GDM1 (cell line): ENCODE data around the gene KCNJ18.
"Not testable (repeated sequence)": the region's sequence is repeated elsewhere in the genome, so short reads cannot be mapped to it uniquely, and the experiment has no call there.

ENCODE experiments used
- DNase-seq: peaks from one replicate; lab custom pipeline; 2025; lab: John Stamatoyannopoulos, UW

KCNJ18 gene

DNA sequence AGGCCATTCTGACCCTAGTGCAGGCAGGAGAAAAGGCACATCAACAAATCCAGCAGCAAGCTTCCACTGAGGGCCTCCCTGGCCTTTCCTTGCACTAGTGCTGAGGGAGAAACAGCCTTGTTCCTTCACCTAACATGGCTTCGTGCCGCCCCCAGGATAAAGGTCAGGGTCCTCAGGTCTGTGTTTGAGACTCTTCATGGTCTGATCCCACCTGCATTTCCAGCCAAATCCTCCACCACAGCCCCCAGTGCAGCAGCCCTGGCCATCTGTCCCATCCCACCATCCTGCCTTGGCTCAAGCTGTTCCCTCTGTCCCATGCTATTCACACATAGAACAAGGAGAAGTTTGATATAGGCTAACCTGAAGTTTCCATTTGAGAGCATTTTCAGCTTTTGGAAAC is 20.9 kb upstream of the KCNJ18 start:
- not testable (repeated sequence) for DNase-seq

DNA sequence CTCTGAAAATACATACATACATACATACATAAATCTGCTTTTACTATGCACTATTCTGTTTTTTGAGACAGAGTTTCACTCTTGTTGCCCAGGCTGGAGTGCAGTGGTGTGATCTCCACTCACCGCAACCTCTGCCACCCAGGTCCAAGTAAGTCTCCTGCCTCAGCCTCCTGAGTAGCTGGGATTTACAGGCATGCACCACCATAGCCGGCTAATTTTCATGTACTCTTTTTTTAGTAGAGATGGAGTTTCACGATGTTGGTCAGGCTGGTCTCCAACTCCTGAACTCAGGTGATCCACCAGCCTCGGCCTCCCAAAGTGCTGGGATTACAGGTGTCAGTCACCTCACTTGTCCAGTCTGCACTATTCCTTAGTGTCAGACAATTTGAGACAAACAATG is 20.5 kb upstream of the KCNJ18 start:
- not testable (repeated sequence) for DNase-seq

DNA sequence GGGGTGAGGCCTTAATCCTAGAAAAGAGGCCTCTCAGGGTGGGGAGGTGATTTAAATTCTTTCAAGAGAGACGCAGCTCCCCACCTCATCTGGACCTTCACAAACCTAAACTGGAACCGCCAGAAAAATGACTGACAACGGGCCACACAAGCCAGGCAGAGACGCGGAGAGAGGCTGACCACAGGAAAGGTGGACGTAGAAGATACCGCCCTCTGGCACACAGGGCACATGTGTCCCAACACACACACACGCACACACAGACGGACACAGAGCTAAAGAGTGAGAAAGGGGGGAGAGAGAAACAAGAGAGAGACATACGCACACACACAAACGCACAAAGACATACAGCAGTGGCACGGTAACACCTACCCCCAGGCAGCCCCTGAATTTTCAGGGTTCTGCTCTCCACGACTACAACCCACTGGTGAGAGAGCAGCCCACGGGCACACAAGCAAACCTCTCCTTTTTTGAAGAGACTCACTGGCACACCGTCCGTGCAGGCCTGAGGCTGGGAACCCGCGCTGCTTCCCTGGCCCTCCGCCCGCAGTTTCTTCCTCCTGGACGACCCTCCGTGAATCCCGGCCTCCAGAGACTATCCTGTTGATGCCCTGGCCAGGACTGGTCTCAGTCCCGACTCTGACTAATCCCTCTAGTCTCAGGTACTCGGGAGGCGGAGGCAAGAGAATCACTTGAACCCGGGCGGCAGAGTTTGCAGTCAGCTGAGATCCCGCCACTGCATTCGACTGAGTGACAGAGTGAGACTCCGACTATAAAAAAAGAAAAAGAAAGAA is 18.7 kb upstream of the KCNJ18 start:
- DNase-seq = not testable (repeated sequence)

DNA sequence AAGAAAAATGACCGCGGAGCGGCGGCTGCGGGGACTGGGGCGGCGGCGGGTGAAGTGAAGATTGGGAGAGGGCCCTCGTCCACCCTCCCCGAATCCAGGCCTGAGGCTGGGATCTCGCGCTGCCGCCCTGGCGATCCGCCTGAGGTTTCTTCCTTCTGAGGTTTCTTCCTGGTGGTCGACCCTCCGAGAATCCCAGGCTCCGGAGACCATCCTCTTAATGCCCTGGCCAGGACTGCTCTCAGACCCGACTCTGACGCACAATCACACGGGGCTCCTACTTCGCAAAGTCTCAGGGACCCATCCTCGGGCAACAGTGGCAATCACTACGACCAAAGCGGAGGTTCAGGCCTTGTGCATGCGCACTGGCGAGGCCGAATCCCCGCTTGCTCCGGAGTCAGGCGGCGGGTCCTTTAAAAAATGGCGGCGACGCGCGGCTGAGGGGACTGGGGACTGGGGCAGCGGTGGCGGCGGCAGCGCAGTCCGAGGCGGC is 18.0 kb upstream of the KCNJ18 start:
- no peak for DNase-seq

DNA sequence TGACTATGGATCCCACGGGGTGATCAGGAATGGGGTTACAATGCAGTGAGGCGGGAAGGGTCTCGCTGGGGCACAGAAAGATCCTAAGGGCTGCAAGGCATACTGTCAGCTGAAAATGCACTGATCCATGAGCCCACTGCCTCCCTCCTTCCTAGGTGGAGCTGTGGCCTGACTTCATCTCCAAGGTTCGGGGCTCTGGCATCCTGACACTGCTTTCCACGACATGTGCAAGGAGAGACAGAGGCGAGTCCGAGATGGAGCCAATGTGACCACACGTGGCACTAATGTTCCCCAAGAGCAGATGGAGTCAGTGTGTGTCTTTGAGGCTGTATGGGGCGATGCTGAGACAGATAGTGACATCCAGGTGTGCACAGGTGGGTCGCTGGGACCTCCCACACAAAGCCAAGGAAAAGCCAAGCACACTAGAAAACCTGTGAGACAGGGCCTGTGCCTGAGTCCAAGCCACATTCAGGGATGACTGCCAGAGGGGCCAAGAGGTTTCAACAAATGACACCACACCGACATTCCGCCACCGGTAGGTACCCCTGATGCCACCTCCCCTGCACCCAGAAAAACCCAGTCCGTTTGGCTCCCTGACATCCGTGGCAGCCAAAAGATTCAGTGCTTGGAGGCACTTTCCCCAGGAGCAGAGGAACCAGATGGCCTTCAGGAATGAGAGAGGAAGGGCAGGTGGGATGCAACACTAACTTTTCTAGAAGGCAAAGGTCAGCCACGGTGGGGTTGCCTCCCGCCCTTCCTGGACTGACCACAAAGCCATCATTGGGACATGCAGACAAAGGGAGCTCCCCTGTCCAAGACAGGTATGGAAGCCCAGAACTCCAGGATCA is 17.2 kb upstream of the KCNJ18 start:
- not testable (repeated sequence) for DNase-seq

DNA sequence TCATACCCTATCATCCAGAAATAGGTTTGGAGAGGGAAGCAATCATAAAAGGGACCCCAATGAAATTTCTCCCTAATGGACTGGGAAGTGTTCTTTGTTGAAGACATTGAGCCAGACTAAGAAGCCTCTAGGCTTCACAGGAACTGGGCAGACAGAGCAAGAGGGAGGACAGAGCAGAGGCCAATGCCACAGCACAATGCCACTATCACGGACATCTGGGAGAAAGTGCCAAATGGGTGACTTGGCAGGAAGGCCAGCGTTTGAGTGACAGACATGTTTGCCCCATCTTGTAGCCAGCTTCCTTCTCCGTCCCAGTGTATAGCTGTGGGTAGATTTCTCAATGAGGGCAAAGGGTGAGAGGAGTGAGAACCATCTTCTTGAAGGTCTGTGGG is 16.6 kb upstream of the KCNJ18 start:
- DNase-seq = not testable (repeated sequence)

DNA sequence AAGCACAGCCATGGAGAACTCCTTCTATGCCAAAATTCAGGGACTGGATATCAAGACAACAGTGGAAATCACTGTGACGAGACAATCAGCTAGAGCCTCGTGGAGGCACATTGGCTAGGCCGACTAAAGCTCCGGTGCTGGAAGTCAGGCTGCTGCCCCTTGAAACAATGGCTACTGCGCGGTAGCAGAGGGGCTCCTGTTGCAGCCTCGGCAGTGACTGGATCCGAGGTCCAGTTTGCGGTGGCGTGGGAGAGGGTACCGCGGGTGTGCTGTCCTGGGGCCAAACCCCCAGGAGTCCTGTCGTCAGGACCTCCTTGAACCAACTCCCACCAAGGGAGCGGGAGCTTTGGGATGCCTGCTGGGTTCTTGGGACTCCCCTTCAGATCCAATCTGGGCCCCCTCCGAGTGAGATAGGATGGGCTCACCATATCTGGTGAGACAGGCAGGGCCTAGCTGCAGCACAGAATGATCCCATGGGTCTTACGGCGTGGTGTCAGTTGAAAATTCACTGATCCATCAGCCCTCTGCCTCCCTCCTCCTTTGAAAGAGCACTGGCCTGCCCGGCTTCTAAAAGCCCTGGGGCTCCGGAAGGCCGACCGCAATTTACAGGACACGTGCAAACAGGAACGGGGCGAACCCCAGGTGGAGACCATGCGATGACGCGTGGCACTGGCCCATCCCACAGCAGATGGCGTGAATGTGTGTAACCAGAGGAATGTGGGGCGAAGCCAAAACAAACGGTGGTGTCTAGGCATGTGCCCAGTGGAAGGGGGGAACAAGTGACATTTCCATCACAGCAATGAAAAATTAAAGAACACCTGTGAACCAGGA is 15.8 kb upstream of the KCNJ18 start:
- no peak for DNase-seq

DNA sequence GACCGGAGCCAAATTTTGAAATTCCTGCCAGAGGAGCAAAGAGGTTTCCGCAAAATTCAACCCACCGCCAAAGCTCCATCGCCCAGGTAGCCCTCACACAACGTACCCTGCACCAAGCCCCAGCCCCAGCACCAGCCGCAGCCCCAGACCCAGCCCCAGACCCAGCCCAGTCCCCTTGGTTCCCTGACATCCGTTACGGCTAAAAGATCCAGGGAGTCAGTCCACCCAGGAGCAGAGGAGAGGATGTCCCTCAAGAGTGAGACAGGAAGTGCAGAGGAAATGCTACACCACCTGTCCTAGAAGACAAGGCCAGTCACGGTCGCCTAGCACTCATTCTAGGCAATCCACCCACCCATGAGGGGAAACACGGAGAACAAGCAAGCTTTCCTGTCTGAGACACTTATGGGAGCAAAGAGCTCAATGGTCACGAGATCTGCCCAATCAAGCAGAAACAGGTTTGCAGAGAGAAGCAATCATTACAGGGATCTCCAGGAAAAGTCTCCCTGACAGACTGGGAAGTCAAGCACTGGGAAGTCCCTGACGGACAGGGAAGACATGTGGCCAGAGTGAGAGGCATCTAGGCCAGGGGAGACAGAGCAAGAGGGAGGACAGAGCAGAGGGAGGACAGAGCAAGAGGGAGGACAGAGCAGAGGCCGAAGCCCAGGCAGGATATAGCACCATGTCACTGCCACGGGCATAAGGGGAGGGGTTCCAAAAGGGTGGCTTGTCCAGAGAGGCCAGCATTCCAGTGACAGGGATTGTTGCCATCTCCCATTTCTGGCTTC is 15.0 kb upstream of the KCNJ18 start:
- DNase-seq = no peak

DNA sequence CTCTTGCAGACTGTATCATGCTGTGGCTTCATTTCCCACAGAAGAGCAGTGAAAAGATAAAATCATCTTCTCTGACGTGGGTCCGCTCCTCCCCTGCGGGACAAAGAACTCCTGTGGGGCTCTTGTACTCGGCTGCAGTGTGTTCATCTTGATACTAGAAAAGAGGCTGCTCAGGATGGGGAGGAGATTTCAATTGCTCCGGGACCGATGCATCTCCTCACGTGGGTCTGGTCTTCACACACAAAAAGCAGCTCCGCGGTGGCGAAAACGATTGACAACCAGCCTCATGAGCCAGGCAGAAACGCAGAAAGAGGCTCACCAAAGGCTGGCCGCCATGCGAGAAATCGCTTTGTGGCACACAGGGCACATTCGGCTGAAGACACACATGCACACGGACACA is 14.4 kb upstream of the KCNJ18 start:
- DNase-seq = no peak

DNA sequence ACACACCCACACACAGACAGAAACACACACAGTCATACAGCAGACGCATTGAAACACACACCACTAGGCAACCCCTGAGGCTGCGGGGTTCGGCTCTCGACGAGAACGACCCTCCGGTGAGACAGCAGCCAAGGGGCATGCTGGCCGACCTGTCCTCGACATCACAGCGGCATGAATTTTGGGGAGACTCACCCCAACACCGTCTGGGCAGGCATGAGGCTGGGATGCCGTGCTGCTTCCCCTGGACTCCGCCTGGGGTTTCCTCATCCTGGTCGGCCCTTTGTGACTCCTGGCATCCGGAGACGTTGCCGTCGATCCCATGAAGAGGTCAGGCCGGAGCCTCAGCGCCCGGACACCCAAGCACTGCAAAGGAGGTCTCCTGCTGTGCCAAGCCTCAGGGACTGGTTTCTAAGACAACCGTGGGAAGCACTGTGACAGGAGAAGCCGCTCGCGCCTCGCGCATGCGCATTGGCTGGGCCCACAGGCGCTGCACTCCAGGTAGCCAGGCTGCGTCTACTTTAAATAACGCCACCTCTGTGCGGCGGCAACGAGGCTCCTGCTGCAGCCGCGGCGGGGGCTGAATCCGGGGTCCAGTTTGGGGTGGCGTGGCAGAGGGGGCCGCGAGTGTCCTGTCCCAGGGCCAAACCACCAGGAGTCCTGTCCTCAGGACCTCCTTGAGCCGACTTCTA is 13.8 kb upstream of the KCNJ18 start:
- no peak for DNase-seq

DNA sequence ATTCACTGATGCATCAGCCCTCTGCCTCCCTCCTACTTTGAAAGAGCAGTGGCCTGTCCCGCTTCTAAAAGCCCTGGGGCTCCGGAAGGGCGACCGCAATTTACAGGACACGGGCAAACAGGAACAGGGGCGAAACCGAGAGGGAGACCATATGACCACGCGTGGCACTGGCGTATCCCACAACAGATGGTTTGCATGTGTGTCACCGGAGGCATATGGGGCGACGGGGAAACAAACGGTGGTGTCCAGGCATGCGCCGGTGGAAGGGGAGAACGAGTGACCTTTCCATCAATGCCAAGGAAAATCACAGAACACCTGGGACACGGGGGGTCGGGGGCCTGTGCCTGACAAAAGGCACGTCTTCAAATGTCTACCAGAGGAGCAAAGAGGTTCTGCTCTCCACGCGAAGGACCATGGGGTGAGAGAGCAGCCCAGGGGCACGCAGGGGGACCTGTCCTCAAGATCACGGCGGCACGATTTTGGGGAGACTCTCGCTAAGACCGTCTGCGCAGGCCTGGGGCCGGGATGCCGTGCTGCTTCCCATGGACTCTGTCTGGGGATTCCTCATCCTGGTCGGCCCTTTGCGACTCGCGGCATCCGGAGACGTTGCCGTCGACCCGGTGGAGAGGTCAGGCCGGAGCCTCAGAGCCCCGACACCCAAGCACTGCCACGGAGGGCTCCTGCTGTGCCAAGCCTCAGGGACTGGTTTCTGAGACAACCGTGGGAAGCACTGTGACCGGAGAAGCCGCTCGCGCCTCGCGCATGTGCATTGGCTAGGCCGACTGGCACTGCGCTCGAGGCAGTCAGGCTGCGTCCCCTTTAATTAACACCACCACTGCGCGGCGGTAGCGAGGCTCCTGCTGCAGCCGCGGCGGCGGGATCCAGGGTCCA is 12.8 kb upstream of the KCNJ18 start:
- no peak for DNase-seq

DNA sequence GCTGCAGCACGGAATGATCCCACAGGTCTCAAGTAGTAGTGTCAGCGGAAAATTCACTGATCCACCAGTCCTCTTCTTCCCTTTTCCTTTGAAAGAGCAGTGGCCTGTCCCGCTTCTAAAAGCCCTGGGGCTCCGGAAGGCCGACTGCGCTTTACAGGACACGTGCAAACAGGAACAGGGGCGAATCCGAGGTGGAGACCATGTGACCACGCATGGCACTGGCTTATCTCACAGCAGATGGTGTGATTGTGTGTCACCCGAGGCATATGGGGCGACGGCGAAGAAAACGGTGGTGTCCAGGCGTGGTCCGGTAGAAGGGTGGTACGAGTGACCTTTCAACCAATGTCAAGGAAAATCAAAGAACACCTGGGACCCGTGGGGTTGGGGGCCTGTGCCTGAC is 12.0 kb upstream of the KCNJ18 start:
- no peak for DNase-seq

DNA sequence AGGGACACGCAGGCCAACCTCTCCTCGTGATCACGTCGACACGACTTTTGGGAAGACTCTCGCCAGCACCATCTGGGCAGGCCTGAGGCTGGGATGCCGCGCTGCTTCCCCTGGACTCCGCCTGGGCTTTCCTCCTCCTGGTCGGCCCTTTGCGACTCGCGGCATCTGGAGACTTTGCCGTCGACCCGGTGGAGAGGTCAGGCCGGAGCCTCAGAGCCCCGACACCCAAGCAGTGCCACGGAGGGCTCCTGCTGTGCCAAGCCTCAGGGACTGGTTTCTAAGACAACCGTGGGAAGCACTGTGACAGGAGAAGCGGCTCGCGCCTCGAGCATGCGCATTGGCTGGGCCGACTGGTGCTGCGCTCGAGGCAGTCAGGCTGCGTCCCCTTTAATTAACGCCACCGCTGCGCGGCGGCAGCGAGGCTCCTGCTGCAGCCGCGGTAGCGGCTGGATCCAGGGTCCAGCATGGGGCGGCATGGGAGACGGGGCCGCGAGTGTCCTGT is 11.4 kb upstream of the KCNJ18 start:
- DNase-seq = not testable (repeated sequence)

DNA sequence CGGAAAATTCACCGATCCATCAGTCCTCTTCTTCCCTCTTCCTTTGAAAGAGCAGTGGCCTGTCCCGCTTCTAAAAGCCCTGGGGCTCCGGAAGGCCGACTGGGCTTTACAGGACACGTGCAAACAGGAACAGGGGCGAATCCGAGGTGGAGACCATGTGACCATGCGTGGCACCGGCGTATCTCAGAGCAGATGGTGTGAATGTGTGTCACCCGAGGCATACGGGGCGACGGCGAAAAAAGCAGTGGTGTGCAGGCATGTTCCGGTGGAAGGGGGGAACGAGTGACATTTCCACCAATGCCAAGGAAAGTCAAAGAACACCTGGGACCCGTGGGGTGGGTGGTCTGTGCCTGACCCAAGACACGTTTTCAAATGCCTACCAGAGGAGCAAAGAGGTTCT is 10.7 kb upstream of the KCNJ18 start:
- DNase-seq = not testable (repeated sequence)

DNA sequence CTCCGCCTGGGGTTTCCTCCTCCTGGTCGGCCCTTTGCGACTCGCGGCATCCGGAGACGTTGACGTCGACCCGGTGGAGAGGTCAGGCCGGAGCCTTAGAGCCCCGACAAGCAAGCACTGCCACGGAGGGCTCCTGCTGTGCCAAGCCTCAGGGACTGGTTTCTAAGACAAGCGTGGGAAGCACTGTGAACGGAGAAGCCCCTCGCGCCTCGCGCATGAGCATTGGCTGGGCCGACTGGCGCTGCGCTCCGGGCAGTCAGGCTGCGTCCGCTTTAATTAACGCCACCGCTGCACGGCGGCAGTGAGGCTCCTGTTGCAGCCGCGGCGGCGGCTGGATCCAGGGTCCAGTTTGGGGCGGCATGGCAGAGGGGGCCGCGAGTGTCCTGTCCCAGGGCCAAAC is 10.2 kb upstream of the KCNJ18 start:
- DNase-seq = not testable (repeated sequence)

DNA sequence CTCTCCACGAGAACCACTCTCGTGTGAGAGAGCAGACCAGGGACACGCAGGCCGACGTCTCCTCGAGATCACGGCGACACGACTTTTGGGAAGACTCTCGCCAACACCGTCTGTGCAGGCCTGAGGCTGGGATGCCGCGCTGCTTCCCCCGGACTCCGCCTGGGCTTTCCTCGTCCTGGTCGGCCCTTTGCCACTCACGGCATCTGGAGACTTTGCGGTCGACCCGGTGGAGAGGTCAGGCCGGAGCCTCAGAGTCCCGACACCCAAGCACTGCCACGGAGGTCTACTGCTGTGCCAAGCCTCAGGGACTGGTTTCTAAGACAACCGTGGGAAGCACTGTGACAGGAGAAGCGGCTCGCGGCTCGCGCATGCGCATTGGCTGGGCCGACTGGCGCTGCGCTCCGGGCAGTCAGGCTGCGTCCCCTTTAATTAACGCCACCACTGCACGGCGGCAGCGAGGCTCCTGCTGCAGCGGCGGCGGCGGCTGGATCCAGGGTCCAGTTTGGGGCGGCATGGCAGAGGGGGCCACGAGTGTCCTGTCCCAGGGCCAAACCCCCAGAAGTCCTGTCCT is 9.1 kb upstream of the KCNJ18 start:
- not testable (repeated sequence) for DNase-seq

DNA sequence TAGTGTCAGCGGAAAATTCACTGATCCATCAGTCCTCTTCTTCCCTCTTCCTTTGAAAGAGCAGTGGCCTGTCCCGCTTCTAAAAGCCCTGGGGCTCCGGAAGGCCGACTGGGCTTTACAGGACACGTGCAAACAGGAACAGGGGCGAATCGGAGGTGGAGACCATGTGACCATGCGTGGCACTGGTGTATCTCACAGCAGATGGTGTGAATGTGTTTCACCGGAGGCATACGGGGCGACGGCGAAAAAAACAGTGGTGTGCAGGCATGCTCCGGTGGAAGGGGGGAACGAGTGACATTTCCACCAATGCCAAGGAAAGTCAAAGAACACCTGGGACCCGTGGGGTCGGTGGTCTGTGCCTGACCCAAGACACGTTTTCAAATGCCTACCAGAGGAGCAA is 8.4 kb upstream of the KCNJ18 start:
- DNase-seq = not testable (repeated sequence)

DNA sequence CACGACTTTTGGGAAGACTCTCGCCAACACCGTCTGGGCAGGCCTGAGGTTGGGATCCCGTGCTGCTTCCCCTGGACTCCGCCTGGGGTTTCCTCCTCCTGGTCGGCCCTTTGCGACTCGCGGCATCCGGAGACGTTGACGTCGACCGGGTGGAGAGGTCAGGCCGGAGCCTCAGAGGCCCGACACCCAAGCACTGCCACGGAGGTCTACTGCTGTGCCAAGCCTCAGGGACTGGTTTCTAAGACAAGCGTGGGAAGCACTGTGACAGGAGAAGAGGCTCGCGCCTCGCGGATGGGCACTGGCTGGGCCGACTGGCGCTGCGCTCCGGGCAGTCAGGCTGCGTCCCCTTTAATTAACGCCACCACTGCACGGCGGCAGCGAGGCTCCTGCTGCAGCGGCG is 7.9 kb upstream of the KCNJ18 start:
- not testable (repeated sequence) for DNase-seq
